Gastroesophageal sphincter (tissue), 4 donors: Measurements from ENCODE around the gene DCLK2. TPM values are rescaled to one million over a fixed set of nuclear protein-coding genes. Genes with fewer than 3 reads are reported as not detected.

Experiments
- ATAC-seq: fragments of 150-250 bp; one replicate; pipeline ENCODE4 v1.9.1; 2016; ENCODE audit warnings: mild to moderate bottlenecking, moderate library complexity
- H3K27ac ChIP-seq, 4 donors: fragments of 200-600 bp; sonication (generic) in 3 of 4; 1 replicate in 3 of 4; 2 replicates in 1 of 4; pipeline ENCODE4 v1.5.1; 2016 to 2019
- H3K27me3 ChIP-seq: fragments of 200-600 bp; sonication (generic); one replicate; pipeline ENCODE4 v1.5.1; 2019
- H3K36me3 ChIP-seq, 2 donors: fragments of 200-600 bp; sonication (generic); one replicate each; pipeline ENCODE4 v1.5.1; 2019; ENCODE audit warnings: control low read depth in 1 of 2
- H3K4me1 ChIP-seq, 3 donors: fragments of 200-600 bp; sonication (generic); 1 replicate in 2 of 3; 2 replicates in 1 of 3; pipeline ENCODE4 v1.5.1; 2016 to 2019; ENCODE audit warnings: control low read depth in 2 of 3
- H3K4me3 ChIP-seq, 2 donors: fragments of 200-600 bp; sonication (generic); one replicate each; pipeline ENCODE4 v1.5.1; 2019; ENCODE audit warnings: mild to moderate bottlenecking in 1 of 2, moderate library complexity in 1 of 2
- H3K9me3 ChIP-seq, 3 donors: fragments of 200-600 bp; sonication (generic); one replicate each; pipeline ENCODE4 v1.5.1; 2017 to 2019; ENCODE audit warnings: control low read depth in 2 of 3
- CTCF ChIP-seq, 4 experiments: fragments of 200-600 bp in 2 of 4; fragments of 450-650 bp in 2 of 4; sonication (generic) in 1 of 4; IDR thresholded peaks; one replicate each; pipeline ENCODE4 v1.5.1; 2017 to 2019; ENCODE audit warnings: antibody characterized with exemption in 4 of 4, mild to moderate bottlenecking in 2 of 4, moderate library complexity in 2 of 4
- EP300 ChIP-seq: sonication (generic); formaldehyde crosslinking; IDR thresholded peaks from one replicate; pipeline ENCODE4 v1.6.1; 2017; ENCODE audit warnings: antibody characterized with exemption, mild to moderate bottlenecking
- POLR2A ChIP-seq, 2 donors: fragments of 450-650 bp; IDR thresholded peaks; one replicate each; pipeline ENCODE4 v1.6.1; 2017; ENCODE audit warnings: antibody characterized with exemption in 2 of 2, mild to moderate bottlenecking in 2 of 2, moderate library complexity in 1 of 2
- POLR2AphosphoS5 ChIP-seq: sonication (generic); formaldehyde crosslinking; IDR thresholded peaks from one replicate; pipeline ENCODE4 v1.6.1; 2017; ENCODE audit warnings: antibody characterized with exemption
- WGBS, 2 donors: methylation state at CpG; one replicate each; pipeline ENCODE4 v1.1.5; 2018; ENCODE audit warnings: low coverage in 1 of 2; 5-methylcytosine and 5-hydroxymethylcytosine counted together
- total RNA-seq, 4 donors: library from RNA; depleted of rRNA; stranded (reverse); fragments of >200 nt; gene quantifications; one replicate each; pipeline ENCODE4 v1.1.0, GENCODE V29; 2016

The DCLK2 gene
- total RNA-seq, 4 donors from 2014 or later: 17.1 to 33.0 (median 19.7) TPM

GRCh38 chr4:150216726-150217125 lies 138.5 kb downstream of the DCLK2 start:
- peaks cover 0 to 29% (median 2%) of the 10 kb centered on the region in 3 donors for H3K4me1 ChIP-seq
- H3K36me3 ChIP-seq: peaks cover 0 to 2% of the 10 kb centered on the region in 2 donors
- H3K27me3 ChIP-seq: no peaks in the 10 kb centered on the region
- H3K4me3 ChIP-seq: no peak overlapping the region
- ATAC-seq: no peak
- 80 to 90% methylated on average over 3 to 5 of the region's 5 CpGs for WGBS, 2 donors
- no peaks in the 10 kb centered on the region for H3K9me3 ChIP-seq
- TF ChIP-seq CTCF (IDR thresholded peaks at IDR 0.05) (no peak), POLR2AphosphoS5 (no peak), POLR2A (IDR thresholded peaks at IDR 0.05) (no peak), EP300 (no peak)
- H3K27ac ChIP-seq: peak overlapping the region in 1 of 4 donors; percentile 33

- Histone ChIP-seq H3K27me3 (no peaks in the 10 kb centered on the region), H3K27ac (peak overlapping the region in 2 of 4 donors; percentile 29 to 33), H3K4me1 (peaks cover 0 to 24% (median 2%) of the 10 kb centered on the region in 3 donors), H3K36me3 (peaks cover 0 to 3% of the 10 kb centered on the region in 2 donors), H3K9me3 (no peaks in the 10 kb centered on the region), H3K4me3 (no peak overlapping the region)
- no peak for TF ChIP-seq POLR2AphosphoS5
- peak in 3 of 4 experiments; percentile 33 to 46 (median 40) for TF ChIP-seq CTCF (IDR thresholded peaks at IDR 0.05)
- no peak for ATAC-seq
- 18 to 21% methylated on average over 3 of the region's 3 CpGs for WGBS, 2 donors
Measured at GRCh38 chr4:150217192-150217591, 138.9 kb downstream of the DCLK2 start.

GRCh38 chr4:150217808-150218207 lies 139.6 kb downstream of the DCLK2 start:
- H3K27me3 ChIP-seq: no peaks in the 10 kb centered on the region
- H3K4me1 ChIP-seq: peaks cover 0 to 28% (median 2%) of the 10 kb centered on the region in 3 donors
- no peaks in the 10 kb centered on the region for H3K9me3 ChIP-seq
- H3K36me3 ChIP-seq: peaks cover 0 to 3% of the 10 kb centered on the region in 2 donors
- 57 to 62% methylated on average over 4 to 6 of the region's 8 CpGs for WGBS, 2 donors
- TF ChIP-seq POLR2AphosphoS5 (no peak), EP300 (no peak), POLR2A (IDR thresholded peaks at IDR 0.05) (no peak), CTCF (IDR thresholded peaks at IDR 0.05) (no peak)
- H3K27ac ChIP-seq: no peak overlapping the region
- H3K4me3 ChIP-seq: no peak overlapping the region
- no peak for ATAC-seq

DNA sequence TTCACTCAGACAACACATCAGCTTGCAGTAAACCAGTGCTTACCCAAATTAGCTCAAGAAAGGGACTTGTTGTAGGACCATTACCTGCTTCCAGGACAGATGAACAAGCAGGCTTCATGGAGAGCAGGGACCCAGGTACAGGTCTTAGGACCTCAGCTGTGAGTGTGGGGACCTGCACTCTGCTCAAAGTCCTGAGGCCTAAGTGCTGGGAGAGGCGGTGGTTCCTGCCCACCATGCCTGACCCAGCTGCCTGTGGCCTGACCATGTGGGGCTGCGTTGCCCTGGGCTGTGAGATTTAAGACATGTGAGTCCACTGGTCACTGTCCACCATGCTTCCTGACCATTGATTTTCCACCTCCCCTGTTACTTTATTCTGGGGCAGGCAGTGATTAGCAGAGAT lies 140.2 kb downstream of the DCLK2 start:
- WGBS, 2 donors: 90 to 100% methylated on average over 1 to 2 of the region's 2 CpGs
- Histone ChIP-seq H3K27ac (no peak overlapping the region), H3K9me3 (no peaks in the 10 kb centered on the region), H3K36me3 (peaks cover 0 to 3% of the 10 kb centered on the region in 2 donors), H3K27me3 (no peaks in the 10 kb centered on the region), H3K4me1 (peaks cover 0 to 33% (median 2%) of the 10 kb centered on the region in 3 donors), H3K4me3 (no peak overlapping the region)
- no peak for TF ChIP-seq CTCF (IDR thresholded peaks at IDR 0.05)
- no peak for TF ChIP-seq POLR2A (IDR thresholded peaks at IDR 0.05)
- TF ChIP-seq POLR2AphosphoS5: no peak
- TF ChIP-seq EP300: no peak
- no peak for ATAC-seq

DNA sequence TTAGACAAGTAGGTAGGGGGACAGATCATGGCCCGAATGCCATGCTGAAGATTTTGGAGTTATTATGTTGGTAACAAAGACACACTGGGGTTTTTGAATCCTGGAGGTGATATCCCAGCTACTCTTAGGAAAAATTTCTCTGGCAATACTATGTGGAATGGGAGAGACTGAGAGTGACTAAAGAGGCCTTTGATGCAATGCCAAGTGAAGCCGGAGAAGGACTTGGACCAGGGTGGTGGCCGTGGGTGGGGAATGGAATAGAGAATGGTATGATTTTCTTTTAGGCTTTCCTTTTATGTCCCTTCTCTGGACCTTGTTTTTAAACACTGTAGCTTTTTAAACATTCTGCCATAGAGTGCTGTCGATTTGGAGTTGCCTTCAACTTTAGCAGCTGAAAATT lies 141.6 kb downstream of the DCLK2 start:
- Histone ChIP-seq H3K9me3 (no peaks in the 10 kb centered on the region), H3K4me1 (peaks cover 0 to 33% (median 2%) of the 10 kb centered on the region in 3 donors), H3K27me3 (no peaks in the 10 kb centered on the region), H3K36me3 (peaks cover 0 to 5% of the 10 kb centered on the region in 2 donors), H3K4me3 (no peak overlapping the region), H3K27ac (peak overlapping the region in 1 of 4 donors; percentile 44)
- WGBS, 2 donors: 28 to 30% methylated on average over 4 of the region's 4 CpGs
- ATAC-seq: no peak
- no peak for TF ChIP-seq POLR2A (IDR thresholded peaks at IDR 0.05)
- TF ChIP-seq POLR2AphosphoS5: no peak
- no peak for TF ChIP-seq CTCF (IDR thresholded peaks at IDR 0.05)
- no peak for TF ChIP-seq EP300
